ENCODE measurements around the gene MAL. TPM values are rescaled to one million over a fixed set of nuclear protein-coding genes. Genes with fewer than 3 reads are reported as not detected.

Gene MAL
- total RNA-seq, 1 donor from 2014 or later = not detected

DNA sequence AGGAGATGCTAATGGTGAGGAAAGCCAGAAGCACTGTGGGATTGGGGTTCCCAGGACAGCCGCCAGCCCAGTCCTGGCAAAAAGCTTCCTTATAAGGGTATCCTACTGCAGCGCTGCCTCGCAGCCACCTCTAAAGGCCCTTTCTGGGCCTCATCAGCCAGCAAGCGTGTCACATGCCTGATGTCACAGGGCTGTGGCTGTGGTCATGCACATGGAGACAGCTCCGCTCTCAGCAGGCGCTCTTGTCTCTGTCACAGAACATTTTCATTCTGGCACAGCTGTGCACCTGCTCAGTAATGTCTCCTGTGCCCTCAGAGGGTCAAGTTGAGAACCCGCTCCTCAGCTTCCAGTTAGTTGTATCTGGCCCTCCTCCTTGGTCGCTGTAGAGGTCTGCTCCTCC lies 17.7 kb upstream of the MAL start:
- Mint-ChIP-seq H3K27ac (no peak overlapping the region), H3K27me3 (peaks cover 5% of the 10 kb centered on the region), H3K36me3 (ENCODE audit: low read depth) (no peaks in the 10 kb centered on the region), H3K4me3 (no peak overlapping the region), H3K4me1 (no peaks in the 10 kb centered on the region), H3K9me3 (no peaks in the 10 kb centered on the region)
- POLR2A ChIA-PET = no interaction called here
- ATAC-seq (ENCODE audit: low read depth) (no peak), DNase-seq (no peak)
- intact Hi-C loops (cut with micrococcal nuclease) = no loop called here
- CTCF ChIA-PET = no interaction called here
- TF ChIP-seq, protein P1, sequence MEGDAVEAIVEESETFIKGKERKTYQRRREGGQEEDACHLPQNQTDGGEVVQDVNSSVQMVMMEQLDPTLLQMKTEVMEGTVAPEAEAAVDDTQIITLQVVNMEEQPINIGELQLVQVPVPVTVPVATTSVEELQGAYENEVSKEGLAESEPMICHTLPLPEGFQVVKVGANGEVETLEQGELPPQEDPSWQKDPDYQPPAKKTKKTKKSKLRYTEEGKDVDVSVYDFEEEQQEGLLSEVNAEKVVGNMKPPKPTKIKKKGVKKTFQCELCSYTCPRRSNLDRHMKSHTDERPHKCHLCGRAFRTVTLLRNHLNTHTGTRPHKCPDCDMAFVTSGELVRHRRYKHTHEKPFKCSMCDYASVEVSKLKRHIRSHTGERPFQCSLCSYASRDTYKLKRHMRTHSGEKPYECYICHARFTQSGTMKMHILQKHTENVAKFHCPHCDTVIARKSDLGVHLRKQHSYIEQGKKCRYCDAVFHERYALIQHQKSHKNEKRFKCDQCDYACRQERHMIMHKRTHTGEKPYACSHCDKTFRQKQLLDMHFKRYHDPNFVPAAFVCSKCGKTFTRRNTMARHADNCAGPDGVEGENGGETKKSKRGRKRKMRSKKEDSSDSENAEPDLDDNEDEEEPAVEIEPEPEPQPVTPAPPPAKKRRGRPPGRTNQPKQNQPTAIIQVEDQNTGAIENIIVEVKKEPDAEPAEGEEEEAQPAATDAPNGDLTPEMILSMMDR (IDR thresholded peaks at IDR 0.05) = no peak

DNA sequence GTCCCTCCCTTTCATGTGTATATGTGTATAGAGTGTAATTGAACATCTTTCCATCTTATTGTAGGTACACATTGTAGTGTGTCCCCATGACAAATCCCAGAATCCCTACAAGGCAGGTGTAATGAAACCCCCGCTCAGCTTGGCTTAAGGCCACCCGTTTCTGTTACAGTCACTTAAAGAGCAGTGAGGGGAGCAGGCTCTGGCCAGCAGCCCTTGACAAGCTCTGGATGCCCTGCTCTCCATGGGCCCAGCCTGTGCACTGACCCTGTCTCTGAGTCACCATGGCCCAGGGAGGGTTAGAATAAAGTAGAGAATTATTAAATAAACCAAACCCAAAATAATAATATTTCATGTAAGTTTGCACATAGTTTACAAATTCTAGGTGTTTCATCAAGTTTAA lies 17.2 kb upstream of the MAL start:
- H3K36me3 Mint-ChIP-seq (ENCODE audit: low read depth) = no peaks in the 10 kb centered on the region
- ChIA-PET POLR2A (no interaction called here), CTCF (no interaction called here)
- H3K4me1 Mint-ChIP-seq = no peaks in the 10 kb centered on the region
- TF ChIP-seq, protein P1 (IDR thresholded peaks at IDR 0.05) = no peak
- intact Hi-C loops (cut with micrococcal nuclease) = no loop called here
- no peak overlapping the region for H3K27ac Mint-ChIP-seq
- ATAC-seq (ENCODE audit: low read depth) (no peak), DNase-seq (no peak)
- peaks cover 5% of the 10 kb centered on the region for H3K27me3 Mint-ChIP-seq
- H3K9me3 Mint-ChIP-seq = no peaks in the 10 kb centered on the region
- H3K4me3 Mint-ChIP-seq = no peak overlapping the region

DNA sequence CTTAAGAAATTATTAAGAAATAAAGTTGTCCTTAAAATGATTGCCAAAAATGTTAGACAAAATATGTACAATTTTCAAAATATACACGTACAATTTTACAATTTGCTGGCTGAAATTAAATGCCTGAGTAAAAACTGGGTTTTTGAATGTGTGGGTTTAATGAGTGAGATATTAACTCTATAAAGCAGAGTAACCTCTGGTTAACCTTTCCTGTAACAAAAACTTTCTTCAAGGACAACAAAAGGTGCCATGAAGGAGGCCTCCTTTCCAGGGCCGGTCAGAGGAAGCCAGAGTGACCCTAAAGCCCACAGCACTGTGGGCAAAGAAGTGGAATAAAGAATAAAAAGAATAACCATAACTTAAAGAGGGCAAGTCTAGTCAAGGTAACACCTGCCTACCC lies 16.5 kb upstream of the MAL start:
- Mint-ChIP-seq H3K36me3 (ENCODE audit: low read depth) (no peaks in the 10 kb centered on the region), H3K27ac (no peak overlapping the region), H3K4me1 (no peaks in the 10 kb centered on the region), H3K9me3 (no peaks in the 10 kb centered on the region), H3K4me3 (no peak overlapping the region), H3K27me3 (peaks cover 5% of the 10 kb centered on the region)
- intact Hi-C loops (cut with micrococcal nuclease) = no loop called here
- TF ChIP-seq, protein P1 (IDR thresholded peaks at IDR 0.05) = no peak
- ATAC-seq (ENCODE audit: low read depth) = no peak
- ChIA-PET POLR2A (no interaction called here), CTCF (no interaction called here)
- no peak for DNase-seq

DNA sequence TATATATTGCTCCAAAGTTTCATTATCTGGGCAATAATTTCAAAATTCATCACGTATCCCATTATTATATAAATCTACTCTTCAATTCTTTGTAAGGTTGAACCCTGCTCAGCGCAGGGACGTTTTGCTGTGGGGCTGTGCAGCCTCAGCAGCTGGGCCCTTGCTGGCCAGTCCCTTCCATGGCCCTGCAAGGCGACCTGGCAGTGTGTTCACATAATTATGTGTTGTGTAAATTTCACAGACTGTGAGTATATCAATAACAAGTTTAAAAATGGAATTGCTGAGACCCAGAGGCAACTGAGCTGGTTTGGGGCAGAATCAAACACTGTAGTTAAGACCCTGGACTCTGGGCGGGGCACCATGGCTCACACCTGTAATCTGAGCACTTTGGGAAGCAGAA lies 16.1 kb upstream of the MAL start:
- intact Hi-C loops (cut with micrococcal nuclease) = no loop called here
- no peak for ATAC-seq (ENCODE audit: low read depth)
- Mint-ChIP-seq H3K27ac (no peak overlapping the region), H3K9me3 (no peaks in the 10 kb centered on the region), H3K27me3 (peaks cover 3% of the 10 kb centered on the region), H3K4me3 (no peak overlapping the region), H3K36me3 (ENCODE audit: low read depth) (no peaks in the 10 kb centered on the region), H3K4me1 (no peaks in the 10 kb centered on the region)
- TF ChIP-seq, protein P1 (IDR thresholded peaks at IDR 0.05) = no peak
- ChIA-PET POLR2A (no interaction called here), CTCF (no interaction called here)
- DNase-seq = no peak

DNA sequence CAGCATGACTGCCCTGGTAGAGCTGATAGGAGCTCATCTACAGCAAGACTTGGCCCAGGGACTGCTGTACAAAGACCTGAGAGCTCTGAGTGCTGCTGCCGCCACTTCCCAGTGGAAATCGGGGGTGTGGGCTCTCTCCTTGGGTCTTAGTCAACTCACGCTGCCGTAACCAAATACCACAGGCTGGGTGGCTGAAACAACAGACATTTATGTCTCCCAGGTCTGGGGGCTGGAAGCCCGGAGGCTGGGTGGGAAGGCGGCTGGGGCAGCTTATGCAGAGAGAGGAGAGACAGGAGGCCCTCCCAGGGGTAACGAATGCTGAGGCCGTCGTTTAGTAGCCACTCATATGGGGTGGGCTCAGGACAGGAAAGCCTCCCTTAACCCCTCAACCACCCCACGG lies 15.4 kb upstream of the MAL start:
- Mint-ChIP-seq H3K27ac (no peak overlapping the region), H3K36me3 (ENCODE audit: low read depth) (no peaks in the 10 kb centered on the region), H3K4me3 (no peak overlapping the region), H3K9me3 (no peaks in the 10 kb centered on the region), H3K27me3 (no peaks in the 10 kb centered on the region), H3K4me1 (no peaks in the 10 kb centered on the region)
- DNase-seq = no peak
- intact Hi-C loops (cut with micrococcal nuclease) = no loop called here
- CTCF ChIA-PET = no interaction called here
- POLR2A ChIA-PET = no interaction called here
- no peak for ATAC-seq (ENCODE audit: low read depth)
- TF ChIP-seq, protein P1 (IDR thresholded peaks at IDR 0.05) = no peak

All from activated B cell treated with CpG ODN at 0.5 μM for 24 hours (primary cell).